Gastrocnemius medialis (tissue), 4 donors: ENCODE data around the gene COLEC11. TPM values are rescaled to one million over a fixed set of nuclear protein-coding genes. Genes with fewer than 3 reads are reported as not detected.

Source experiments
- ATAC-seq, 2 donors: fragments of 150-250 bp; one replicate each; pipeline ENCODE4 v1.9.1; 2016
- DNase-seq, 2 donors: peaks; one replicate each; pipeline ENCODE4 v3.0.0-alpha.2; 2019
- H3K27ac ChIP-seq, 4 donors: fragments of 200-600 bp; sonication (generic); 1 replicate in 1 of 4; 2 replicates in 3 of 4; pipeline ENCODE4 v1.5.1; 2016 to 2018; ENCODE audit warnings: mild to moderate bottlenecking in 2 of 4, moderate library complexity in 1 of 4
- H3K27me3 ChIP-seq, 3 donors: fragments of 200-600 bp; sonication (generic) in 2 of 3; 1 replicate in 1 of 3; 2 replicates in 2 of 3; pipeline versions ENCODE4 v1.5.1 to v1.6.0; 2016 to 2019; ENCODE audit warnings: mild to moderate bottlenecking in 1 of 3, moderate library complexity in 1 of 3
- H3K36me3 ChIP-seq, 2 donors: fragments of 200-600 bp; sonication (generic) in 1 of 2; one replicate each; pipeline ENCODE4 v1.5.1; 2017 to 2018
- H3K4me1 ChIP-seq, 2 donors: fragments of 200-600 bp; sonication (generic) in 1 of 2; one replicate each; pipeline ENCODE4 v1.5.1; 2016 to 2017; ENCODE audit warnings: mild to moderate bottlenecking in 2 of 2
- H3K4me3 ChIP-seq, 4 donors: fragments of 200-600 bp; sonication (generic) in 3 of 4; 1 replicate in 1 of 4; 2 replicates in 3 of 4; pipeline ENCODE4 v1.5.1; 2016 to 2019; ENCODE audit warnings: mild to moderate bottlenecking in 2 of 4
- H3K9me3 ChIP-seq, 3 donors: fragments of 200-600 bp; sonication (generic) in 2 of 3; 1 replicate in 1 of 3; 2 replicates in 2 of 3; pipeline ENCODE4 v1.5.1; 2016 to 2019
- CTCF ChIP-seq, 5 experiments: fragments of 450-650 bp in 3 of 5; fragments of 200-600 bp in 2 of 5; sonication (generic) in 2 of 5; IDR thresholded peaks in 4 of 5; conservative IDR thresholded peaks in 1 of 5; 1 replicate in 4 of 5; 2 replicates in 1 of 5; pipeline ENCODE4 v1.5.1; 2016 to 2019; ENCODE audit warnings: antibody characterized with exemption in 5 of 5, mild to moderate bottlenecking in 3 of 5, moderate library complexity in 3 of 5
- POLR2A ChIP-seq, 2 donors: fragments of 450-650 bp; IDR thresholded peaks; one replicate each; pipeline ENCODE4 v1.6.1; 2017; ENCODE audit warnings: antibody characterized with exemption in 2 of 2, mild to moderate bottlenecking in 2 of 2, moderate library complexity in 2 of 2
- in situ Hi-C, 4 donors: fragments of 200-750 bp; cut with MboI; loops; one replicate each; pipeline versions ENCODE4 v1.15.0 to v1.8.0; 2017; ENCODE audit warnings: low sequenced_read_pairs in 4 of 4
- intact Hi-C: fragments of 100-400 bp; cut with DNase I; formaldehyde crosslinking; loops from one replicate; pipeline ENCODE4 v1.15.1; 2023; ENCODE audit warnings: low total_unique reads
- total RNA-seq, 4 donors: library from RNA; depleted of rRNA; stranded (reverse); fragments of >200 nt; gene quantifications; one replicate each; pipeline versions ENCODE4 v1.1.0 to v1.2.3, GENCODE V29; 2016

The COLEC11 gene
- total RNA-seq, 4 donors from 2014 or later: 0.29 to 0.36 TPM; not detected in 2

- Histone ChIP-seq H3K27ac (peak overlapping the region in 3 of 4 donors; percentile 54 to 69 (median 61)), H3K36me3 (peaks cover 0 to 9% of the 10 kb centered on the region in 2 donors), H3K9me3 (no peaks in the 10 kb centered on the region), H3K27me3 (no peaks in the 10 kb centered on the region), H3K4me3 (no peak overlapping the region), H3K4me1 (peaks cover 4 to 7% of the 10 kb centered on the region in 2 donors)
- in situ Hi-C loops: no loop called here
- TF ChIP-seq POLR2A (IDR thresholded peaks at IDR 0.05): no peak
- TF ChIP-seq CTCF (IDR thresholded peaks at IDR 0.05 in 4 of 5, conservative IDR thresholded peaks at IDR 0.05 in 1 of 5): no peak
- DNase-seq (no peak), ATAC-seq (no peak)
- intact Hi-C loops: no loop called here
These were observed 8.7 kb upstream of the COLEC11 start for GRCh38 chr2:3586220-3586619.

- in situ Hi-C loops: no loop called here
- H3K9me3 ChIP-seq: no peaks in the 10 kb centered on the region
- no peak for DNase-seq
- no peak for TF ChIP-seq POLR2A (IDR thresholded peaks at IDR 0.05)
- TF ChIP-seq CTCF (IDR thresholded peaks at IDR 0.05 in 4 of 5, conservative IDR thresholded peaks at IDR 0.05 in 1 of 5): no peak
- H3K4me1 ChIP-seq: peaks cover 4 to 7% of the 10 kb centered on the region in 2 donors
- no peak overlapping the region for H3K4me3 ChIP-seq
- ATAC-seq: no peak
- no peak overlapping the region for H3K27ac ChIP-seq
- H3K36me3 ChIP-seq: peaks cover 0 to 1% of the 10 kb centered on the region in 2 donors
- no peaks in the 10 kb centered on the region for H3K27me3 ChIP-seq
- intact Hi-C loops: no loop called here
These were observed 7.9 kb upstream of the COLEC11 start for GRCh38 chr2:3587021-3587420.

GRCh38 chr2:3587432-3587831 is 7.5 kb upstream of the COLEC11 start:
- Histone ChIP-seq H3K4me1 (peaks cover 4 to 7% of the 10 kb centered on the region in 2 donors), H3K27ac (no peak overlapping the region), H3K9me3 (no peaks in the 10 kb centered on the region), H3K36me3 (no peaks in the 10 kb centered on the region), H3K27me3 (no peaks in the 10 kb centered on the region), H3K4me3 (no peak overlapping the region)
- DNase-seq (no peak), ATAC-seq (no peak)
- TF ChIP-seq POLR2A (IDR thresholded peaks at IDR 0.05): no peak
- TF ChIP-seq CTCF (IDR thresholded peaks at IDR 0.05 in 4 of 5, conservative IDR thresholded peaks at IDR 0.05 in 1 of 5): no peak
- in situ Hi-C loops: no loop called here
- intact Hi-C loops: no loop called here

GRCh38 chr2:3588084-3588483 is 6.8 kb upstream of the COLEC11 start:
- no peak overlapping the region for H3K27ac ChIP-seq
- DNase-seq (no peak), ATAC-seq (no peak)
- no peak overlapping the region for H3K4me3 ChIP-seq
- H3K4me1 ChIP-seq: peaks cover 4 to 7% of the 10 kb centered on the region in 2 donors
- no peaks in the 10 kb centered on the region for H3K36me3 ChIP-seq
- in situ Hi-C loops (no loop called here), intact Hi-C loops (no loop called here)
- H3K9me3 ChIP-seq: no peaks in the 10 kb centered on the region
- TF ChIP-seq POLR2A (IDR thresholded peaks at IDR 0.05) (no peak), CTCF (IDR thresholded peaks at IDR 0.05 in 4 of 5, conservative IDR thresholded peaks at IDR 0.05 in 1 of 5) (no peak)
- H3K27me3 ChIP-seq: no peaks in the 10 kb centered on the region

- peaks cover 4 to 6% of the 10 kb centered on the region in 2 donors for H3K4me1 ChIP-seq
- TF ChIP-seq POLR2A (IDR thresholded peaks at IDR 0.05) (no peak), CTCF (IDR thresholded peaks at IDR 0.05 in 4 of 5, conservative IDR thresholded peaks at IDR 0.05 in 1 of 5) (no peak)
- H3K27me3 ChIP-seq: no peaks in the 10 kb centered on the region
- no peaks in the 10 kb centered on the region for H3K9me3 ChIP-seq
- no peak overlapping the region for H3K27ac ChIP-seq
- intact Hi-C loops: no loop called here
- H3K36me3 ChIP-seq: no peaks in the 10 kb centered on the region
- DNase-seq: no peak
- in situ Hi-C loops: no loop called here
- no peak for ATAC-seq
- no peak overlapping the region for H3K4me3 ChIP-seq
These were observed 5.8 kb upstream of the COLEC11 start for GRCh38 chr2:3589086-3589485.
